ENCODE data around the gene CYB561D1. TPM values are rescaled to one million over a fixed set of nuclear protein-coding genes. Genes with fewer than 3 reads are reported as not detected.
"Not testable (repeated sequence)": the region's sequence is repeated elsewhere in the genome, so short reads cannot be mapped to it uniquely, and the experiment has no call there.

Gene CYB561D1, protein sequence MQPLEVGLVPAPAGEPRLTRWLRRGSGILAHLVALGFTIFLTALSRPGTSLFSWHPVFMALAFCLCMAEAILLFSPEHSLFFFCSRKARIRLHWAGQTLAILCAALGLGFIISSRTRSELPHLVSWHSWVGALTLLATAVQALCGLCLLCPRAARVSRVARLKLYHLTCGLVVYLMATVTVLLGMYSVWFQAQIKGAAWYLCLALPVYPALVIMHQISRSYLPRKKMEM
- total RNA-seq, result 9.4 TPM

DNA sequence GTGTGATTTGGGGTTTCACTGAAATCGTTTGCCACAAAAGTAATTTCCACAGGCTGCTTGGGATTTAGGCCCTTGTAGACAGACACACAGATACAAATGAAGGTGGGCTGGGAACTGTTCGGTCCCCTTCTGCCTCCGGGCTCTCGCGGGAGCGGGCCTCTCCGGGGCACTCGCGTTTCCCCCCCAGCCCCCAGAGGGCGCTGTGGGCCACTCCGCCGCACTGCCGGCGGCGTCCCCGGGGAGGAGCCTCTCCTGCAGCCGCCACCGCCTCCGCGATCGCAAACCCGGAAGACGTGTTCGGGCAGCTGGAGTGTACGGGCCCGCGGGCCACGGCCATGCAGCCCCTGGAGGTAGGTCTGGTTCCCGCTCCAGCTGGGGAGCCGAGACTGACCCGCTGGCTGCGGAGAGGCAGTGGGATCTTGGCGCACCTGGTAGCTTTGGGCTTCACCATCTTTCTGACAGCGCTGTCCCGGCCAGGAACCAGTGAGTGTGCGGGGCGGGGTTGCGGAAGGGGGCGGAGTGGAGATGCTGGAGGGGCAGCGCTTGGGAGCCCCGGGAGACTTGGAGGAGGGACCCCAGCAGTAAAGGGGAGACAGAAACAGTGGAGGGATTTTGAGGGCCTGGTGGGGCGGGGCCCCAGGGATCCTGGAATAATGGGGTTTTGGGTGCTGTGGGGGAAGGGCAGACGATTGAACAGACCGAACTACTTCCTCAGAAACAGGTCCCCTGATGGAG, at the start of gene CYB561D1:
CYB561D1 (plus strand) TSS at position 290 of the 735 bp plus-strand sequence; CDS start at position 336, 46 bp downstream.
- peak; percentile 85 to 91 (median 88) for DNase-seq (ENCODE audit: low read depth in 2 of 3, low spot score in 2 of 3)

DNA sequence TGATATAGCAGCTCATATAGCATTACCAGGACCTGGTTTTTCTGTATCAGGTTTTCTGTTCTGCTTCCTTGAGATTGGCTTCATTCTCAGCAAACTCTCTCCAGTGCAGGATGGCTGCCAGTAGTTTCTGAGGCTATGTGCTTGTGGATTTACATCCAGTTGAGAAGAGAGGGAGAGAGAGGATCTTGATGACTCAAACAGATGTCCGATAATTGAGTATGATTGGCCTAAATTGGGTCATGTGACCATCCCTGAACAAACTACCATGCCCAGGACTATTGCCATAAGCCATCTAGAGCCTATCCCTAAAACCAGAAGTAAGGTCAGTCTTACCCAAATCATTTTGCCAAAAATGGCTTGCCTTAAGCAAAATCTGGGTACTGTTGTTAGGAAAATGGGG, 49.5 kb upstream of the CYB561D1 start:
- DNase-seq (ENCODE audit: low read depth in 2 of 3, low spot score in 2 of 3), result no peak

DNA sequence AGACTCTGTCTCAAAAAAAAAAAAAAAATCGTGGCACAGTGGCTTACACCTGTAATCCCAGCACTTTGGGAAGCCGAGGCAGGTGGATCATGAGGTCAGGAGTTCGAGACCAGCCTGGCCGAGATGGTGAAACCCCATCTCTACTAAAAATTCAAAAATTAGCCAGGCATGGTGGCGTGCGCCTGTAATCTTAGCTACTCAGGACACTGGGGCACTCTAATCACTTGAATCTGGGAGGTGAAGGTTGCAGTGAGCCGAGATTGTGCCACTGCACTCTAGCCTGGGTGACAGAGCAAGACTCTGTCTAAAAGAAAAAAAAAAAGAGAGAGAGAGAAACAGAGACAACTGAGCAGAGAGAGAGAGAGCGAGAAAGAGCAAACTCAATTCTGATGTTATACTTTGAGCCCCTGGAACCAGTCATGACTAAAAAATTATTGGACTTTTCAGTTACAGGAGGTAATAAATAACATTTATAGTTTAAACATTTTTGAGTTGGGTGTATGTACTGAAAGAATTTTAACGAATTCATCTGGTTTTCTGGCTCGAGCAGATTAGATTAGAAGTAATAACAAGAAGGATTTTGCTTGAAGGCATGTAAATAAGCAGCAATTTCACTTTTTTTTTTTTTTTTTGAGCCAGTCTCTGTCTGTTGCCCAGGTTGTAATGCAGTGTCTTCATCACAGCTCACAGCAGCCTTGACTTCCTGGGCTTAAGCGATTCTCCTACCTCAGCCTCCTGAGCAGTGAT, 47.8 kb upstream of the CYB561D1 start:
- not testable (repeated sequence) for DNase-seq (ENCODE audit: low read depth in 2 of 3, low spot score in 2 of 3)

DNA sequence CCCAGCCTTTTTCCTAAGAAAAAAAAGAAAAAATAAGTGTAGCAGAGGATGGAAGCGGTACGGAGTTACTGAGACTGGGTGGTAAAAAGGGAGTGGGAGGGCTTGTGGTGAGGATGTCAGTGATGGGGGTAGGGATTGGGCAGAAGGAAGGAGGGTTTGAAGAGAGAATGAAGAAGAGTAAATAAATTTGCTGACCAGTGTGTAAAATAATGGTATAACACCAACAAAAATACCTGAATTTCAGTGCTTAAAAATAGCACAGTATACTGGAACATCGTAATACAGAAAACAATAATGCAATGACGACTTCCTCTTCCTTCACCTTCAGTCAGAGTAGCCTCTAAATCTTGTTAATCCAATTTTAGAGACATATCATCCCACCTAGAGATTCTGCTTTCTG, 46.4 kb upstream of the CYB561D1 start:
- DNase-seq (ENCODE audit: low read depth in 2 of 3, low spot score in 2 of 3), result no peak

DNA sequence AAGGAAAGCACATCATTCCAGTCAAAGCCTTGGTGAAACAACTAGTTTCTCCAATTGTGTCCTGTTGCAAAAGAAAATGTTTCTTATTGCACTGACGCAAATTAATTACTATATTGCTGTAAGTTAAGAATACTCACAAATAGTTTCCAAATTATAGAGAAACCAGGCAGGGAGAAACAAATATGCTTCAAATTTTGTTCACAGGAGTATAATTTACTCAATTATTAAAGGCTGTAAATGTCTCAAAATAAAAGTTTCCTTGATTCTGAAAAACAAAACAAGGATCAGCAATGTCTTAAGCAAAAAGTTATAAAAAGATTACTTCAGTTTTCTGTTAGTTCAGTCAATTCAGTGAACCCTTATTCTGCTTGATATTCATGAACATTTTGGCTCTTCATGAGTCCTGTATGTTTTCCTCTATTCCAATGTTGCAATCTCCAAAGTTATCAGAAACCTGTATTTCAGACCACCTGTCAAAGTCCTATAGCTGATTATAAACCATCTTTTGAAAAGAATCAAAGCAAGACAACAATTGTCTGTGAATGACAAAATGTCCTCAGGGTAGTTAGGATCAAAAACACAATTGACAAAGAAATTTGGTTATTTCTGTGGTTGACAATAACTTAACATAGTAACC, 39.3 kb upstream of the CYB561D1 start:
- peak in 1 of 3 donors; percentile 5 for DNase-seq (ENCODE audit: low read depth in 2 of 3, low spot score in 2 of 3)

DNA sequence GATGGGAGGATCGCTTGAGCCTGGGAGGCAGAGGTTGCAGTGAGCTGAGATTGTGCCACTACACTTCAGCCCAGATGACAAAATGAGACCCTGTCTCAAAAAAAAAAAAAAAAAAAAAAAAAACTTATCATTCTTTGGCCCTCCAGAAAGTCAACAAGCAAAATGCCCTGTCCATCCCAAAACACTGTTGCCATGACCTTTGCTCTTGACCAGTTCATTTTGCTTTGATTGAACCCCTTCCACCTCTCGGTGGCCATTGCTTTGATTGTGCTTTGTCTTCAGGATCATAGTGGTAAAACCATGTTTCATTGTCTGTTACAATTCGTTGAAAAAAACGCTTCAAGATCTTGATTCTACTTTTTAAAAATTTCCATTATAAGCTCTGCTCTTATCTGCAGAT, 36.1 kb upstream of the CYB561D1 start:
- no peak for DNase-seq (ENCODE audit: low read depth in 2 of 3, low spot score in 2 of 3)

DNA sequence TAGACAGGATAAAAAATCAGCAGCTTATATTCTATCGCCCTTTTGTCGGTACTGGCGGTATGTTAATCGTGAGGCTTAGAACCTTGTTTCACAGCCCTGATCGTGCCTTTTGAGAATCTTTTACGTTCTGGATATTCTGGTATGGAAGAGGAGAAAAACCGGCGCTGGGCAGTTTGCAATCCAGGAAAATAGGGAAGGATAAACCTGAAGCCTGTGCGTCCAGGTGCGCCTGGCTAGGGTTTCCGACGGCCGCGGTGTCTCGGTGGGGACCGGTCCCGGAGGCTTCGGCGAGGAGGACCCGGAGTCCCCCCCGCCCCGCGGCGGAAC, 27.8 kb upstream of the CYB561D1 start:
- DNase-seq (ENCODE audit: low read depth in 2 of 3, low spot score in 2 of 3), result no peak

DNA sequence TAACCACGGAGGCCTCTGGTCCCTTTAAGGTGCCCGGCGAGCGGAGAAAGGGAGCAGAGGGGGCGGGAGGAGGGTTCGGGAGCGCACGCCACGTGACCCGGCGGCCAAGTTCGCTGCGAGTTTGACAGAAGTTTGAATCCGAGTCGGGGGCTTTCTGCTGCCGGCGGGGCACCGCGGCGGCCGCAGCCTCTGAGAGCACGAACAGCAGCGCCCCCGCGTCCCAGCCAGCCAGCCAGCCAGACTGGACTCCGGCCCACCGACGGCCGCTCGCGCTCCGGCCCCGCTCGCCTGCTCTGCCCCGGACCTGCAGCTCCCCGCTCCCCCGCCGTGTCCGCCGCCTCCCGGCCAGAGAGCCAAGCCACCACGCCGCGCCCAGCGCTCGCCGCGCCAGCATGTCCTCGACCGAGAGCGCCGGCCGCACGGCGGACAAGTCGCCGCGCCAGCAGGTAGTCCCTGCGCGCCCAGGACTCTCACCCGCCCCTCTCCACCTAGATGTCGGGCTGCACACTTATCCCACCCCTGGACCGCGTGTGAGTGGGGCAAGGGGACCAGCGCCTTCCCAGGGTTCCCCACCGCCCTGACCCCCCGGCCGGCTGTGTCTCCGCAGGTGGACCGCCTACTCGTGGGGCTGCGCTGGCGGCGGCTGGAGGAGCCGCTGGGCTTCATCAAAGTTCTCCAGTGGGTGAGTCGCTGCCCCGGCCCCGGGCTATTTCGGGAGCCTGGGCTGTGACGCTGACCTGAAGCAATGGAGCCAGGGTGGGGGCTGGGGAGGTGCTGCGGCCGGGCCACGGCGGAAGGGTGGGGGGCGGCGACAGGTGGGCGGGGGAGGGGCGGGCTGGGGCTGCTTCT, 27.2 kb upstream of the CYB561D1 start, which contains the start of gene SYPL2:
SYPL2 (plus strand) TSS at position 95 of the 849 bp plus-strand sequence; CDS start at position 393, 298 bp downstream.
- peak in 2 of 3 donors; percentile 18 to 25 for DNase-seq (ENCODE audit: low read depth in 2 of 3, low spot score in 2 of 3)

DNA sequence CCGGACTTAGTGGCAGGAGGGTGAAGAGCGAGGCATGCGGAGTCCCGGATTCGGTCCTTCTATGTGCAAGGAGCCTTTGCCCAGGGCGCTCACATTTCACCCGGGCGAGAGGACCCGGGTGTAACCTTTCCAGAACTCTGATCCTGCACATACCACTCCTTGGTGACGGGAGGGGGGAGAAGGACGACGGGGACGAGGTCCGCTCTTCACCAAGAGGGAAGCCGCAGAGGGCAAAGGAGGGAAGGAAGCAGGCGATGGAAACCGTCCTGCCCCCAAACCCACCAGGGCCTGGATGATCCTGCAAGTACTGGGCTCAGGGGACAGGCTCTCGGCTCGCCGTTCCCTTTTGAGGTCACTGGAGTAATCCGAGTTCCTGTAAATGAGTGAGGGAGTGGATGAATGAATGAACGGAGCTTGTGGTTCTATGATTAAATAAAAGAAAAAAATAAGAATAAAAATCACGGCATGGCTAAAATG, 26.6 kb upstream of the CYB561D1 start:
- DNase-seq (ENCODE audit: low read depth in 2 of 3, low spot score in 2 of 3), result no peak

DNA sequence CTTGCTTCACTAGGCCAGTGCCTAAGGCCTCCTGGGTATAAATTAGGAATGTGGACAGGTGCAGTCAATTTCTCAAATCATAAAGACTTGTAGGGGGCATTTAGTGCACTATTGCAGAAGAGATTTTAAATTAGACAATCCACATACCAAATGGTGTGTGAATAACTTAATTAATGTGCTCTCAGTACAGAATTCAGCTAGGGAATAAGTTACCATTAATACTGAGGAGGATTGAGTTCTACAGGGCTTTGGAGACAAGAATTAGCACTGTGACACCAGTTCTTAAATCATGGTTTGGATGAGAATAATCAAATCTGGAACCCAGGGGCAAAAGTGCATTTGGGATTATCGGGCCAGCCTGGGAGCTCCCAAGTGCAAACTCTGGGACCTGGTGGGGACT, 25.8 kb upstream of the CYB561D1 start:
- DNase-seq (ENCODE audit: low read depth in 2 of 3, low spot score in 2 of 3), result no peak

DNA sequence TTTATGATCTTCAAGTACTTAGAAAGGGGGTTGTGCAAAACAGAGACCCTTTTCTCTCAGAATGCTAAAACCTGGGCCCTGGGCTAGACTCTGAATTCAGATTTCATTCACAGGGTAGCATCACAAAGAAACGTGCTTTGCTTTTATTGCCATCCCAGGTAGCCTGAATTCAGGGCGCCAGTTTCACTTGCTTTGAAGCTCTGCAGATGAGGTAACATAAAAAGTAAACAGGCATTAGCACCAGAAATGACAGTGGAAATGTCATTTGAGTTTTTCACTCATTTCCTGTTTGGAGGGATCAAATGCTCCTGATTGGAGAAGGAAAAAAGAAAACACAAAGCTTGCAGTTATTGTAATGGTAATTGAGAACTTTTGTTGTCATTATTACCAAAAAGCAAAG, 25.0 kb upstream of the CYB561D1 start:
- DNase-seq (ENCODE audit: low read depth in 2 of 3, low spot score in 2 of 3), result no peak

DNA sequence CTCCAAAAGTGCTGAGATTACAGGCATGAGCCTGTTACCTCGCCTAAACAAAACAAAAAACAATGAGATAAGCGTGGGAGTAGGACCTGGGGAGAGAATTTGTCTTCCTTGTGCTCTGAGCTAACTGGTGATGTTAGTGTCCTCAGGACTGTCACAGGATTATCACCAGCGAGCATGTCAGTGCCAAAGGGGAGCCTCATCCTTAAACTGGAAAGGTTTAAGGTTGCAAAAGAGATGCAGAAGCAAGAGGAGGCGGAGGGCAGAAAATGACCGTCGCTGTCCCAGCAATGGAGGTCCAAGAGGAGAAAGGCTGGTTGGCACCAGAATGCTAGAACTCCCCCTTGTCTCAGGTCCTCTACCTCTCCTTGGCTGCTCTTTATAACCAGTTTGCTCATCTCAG, 23.6 kb upstream of the CYB561D1 start:
- no peak for DNase-seq (ENCODE audit: low read depth in 2 of 3, low spot score in 2 of 3)

DNA sequence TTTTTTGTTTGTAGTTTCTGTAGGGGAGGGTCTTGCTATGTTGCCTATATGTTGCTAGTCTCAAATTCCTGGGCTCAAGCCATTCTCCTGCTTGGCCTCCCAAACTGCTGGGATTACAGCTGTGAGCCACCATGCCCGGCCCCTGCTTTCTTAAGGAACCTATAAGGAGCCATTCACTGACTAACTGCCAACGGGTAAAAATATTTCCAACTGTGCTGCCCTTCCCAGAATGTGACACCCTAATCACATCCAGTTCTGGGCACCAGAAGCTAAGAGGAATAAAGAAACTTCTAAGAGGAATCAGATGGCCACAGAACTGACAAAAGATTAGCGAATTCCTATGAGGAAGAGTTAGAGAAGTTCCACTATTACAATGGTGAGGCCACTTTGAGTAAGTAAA, 21.1 kb upstream of the CYB561D1 start:
- DNase-seq (ENCODE audit: low read depth in 2 of 3, low spot score in 2 of 3), result no peak

DNA sequence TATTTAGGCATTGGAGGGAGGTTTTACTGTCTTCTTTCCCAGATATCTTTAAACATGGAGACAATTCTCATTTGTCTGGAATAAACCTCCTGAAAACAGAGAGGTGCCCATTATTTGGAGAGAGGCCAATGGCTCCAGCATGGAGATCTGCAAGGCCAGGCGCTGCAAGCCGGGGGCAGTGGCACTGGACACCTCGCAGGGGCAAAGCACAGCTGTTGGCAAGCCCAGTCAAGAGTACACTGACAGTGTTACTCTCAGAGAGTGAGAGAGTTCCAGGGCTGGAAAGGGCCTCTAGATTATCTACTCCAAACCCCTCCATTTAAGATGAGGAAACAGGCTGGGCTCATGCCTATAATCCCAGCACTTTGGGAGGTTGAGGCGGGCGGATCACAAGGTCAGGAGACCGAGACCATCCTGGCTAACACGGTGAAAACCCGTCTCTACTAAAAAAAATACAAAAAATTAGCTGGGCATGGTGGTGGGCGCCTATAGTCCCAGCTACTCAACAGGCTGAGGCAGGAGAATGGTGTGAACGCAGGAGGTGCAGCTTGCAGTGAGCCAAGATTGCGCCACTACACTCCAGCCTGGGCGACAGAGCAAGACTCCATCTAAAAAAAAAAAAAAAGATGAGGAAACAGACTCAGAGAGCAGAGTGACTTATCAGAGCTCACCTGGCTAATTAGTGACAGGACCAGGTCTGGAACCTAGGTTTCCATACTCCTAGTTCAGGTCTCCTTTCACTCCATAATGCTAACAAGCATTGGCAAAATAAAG, 20.4 kb upstream of the CYB561D1 start:
- not testable (repeated sequence) for DNase-seq (ENCODE audit: low read depth in 2 of 3, low spot score in 2 of 3)

DNA sequence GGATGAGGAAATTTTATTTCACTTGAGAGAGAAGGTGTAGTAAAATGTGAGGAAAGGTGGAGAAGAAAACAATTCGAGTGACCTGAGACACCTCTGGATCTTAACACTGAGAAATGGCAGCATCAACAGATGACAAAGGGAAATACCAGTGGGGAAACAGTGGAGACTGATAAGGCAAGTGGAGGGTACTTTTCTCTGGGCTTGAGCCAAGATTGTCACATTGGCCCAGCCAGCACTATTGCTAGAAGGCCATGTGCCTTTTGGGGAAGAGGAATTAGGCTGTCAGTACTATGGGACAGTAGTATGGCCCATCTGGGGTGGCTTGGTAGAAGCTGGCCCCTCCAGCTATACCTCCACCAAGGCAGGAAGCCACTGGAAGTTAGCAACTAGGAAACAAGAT, 19.2 kb upstream of the CYB561D1 start:
- peak in 1 of 3 donors; percentile 46 for DNase-seq (ENCODE audit: low read depth in 2 of 3, low spot score in 2 of 3)

DNA sequence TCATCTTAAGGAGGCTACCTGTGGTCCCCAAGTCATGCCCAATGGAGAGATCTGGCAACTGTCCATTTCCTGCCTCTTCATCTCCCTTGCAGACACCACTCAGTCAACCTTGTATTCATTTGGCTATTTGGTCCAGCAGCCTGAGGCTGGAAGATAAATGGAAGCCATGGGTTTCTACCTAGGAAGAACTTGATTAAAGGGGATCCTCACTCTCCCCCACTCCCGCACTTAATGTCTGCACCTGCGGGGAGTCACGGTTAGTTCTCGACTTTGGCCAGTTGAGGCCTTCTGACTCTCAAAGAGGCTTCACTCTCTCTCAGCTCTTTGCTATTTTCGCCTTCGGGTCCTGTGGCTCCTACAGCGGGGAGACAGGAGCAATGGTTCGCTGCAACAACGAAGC, 18.6 kb upstream of the CYB561D1 start:
- no peak for DNase-seq (ENCODE audit: low read depth in 2 of 3, low spot score in 2 of 3)

DNA sequence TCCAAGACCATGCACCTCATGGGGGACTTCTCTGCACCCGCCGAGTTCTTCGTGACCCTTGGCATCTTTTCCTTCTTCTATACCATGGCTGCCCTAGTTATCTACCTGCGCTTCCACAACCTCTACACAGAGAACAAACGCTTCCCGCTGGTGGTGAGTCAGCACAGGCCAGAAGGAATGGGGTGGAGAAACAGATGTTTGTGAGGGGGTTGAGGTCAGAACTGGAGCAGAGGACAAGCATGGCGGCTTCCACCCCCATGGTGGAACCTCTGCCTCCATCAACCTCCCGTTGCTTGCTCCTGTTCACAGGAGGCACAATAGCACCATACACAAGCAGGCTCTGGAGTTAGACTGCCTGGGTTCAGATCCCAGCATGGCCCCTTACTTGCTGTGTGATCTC, 17.1 kb upstream of the CYB561D1 start:
- no peak for DNase-seq (ENCODE audit: low read depth in 2 of 3, low spot score in 2 of 3)

DNA sequence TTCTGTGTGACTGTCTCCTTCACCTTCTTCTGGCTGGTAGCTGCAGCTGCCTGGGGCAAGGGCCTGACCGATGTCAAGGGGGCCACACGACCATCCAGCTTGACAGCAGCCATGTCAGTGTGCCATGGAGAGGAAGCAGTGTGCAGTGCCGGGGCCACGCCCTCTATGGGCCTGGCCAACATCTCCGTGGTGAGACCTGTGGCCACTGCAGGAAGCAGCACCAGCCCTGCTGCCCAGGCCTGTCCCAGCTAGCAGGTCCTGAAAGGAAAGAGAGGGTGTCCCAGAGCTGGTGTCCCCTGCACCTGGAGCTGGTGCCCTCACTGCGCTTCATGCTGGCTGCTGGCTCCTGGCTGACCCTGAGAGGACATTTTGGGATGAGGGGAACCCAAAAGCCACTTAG, 16.1 kb upstream of the CYB561D1 start:
- DNase-seq (ENCODE audit: low read depth in 2 of 3, low spot score in 2 of 3), result no peak

DNA sequence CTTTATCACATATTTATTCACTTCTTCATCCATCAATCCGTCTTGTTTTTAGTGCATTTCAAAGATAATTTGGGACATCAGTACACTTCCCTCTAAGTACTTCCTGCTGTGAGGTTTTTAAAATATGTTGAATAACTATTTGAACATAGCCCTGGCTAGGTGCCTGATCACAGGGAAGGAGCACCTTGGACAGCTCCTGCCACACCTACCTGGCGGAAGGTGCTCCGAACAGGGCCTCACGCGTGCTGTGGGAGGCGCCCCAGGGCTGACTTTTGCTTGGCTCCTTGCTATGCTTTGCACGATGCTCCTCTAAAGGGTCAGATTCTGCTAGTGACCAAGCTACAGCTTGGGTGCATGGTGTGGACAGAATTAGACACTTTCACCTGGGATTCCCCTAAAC, 15.1 kb upstream of the CYB561D1 start:
- DNase-seq (ENCODE audit: low read depth in 2 of 3, low spot score in 2 of 3), result peak in 1 of 3 donors; percentile 51
